Upper lobe of left lung (tissue), 4 donors: ENCODE data around the gene VGLL1.

Source experiments
- POLR2AphosphoS5 ChIP-seq, 2 donors: sonication (generic); formaldehyde crosslinking; IDR thresholded peaks; one replicate each; pipeline ENCODE4 v1.5.1; 2017; ENCODE audit warnings: antibody characterized with exemption in 2 of 2
- TF ChIP-seq, protein P1 (sequence below), 6 experiments: fragments of 450-650 bp in 4 of 6; fragments of 200-600 bp in 2 of 6; sonication (generic) in 2 of 6; IDR thresholded peaks; one replicate each; pipeline ENCODE4 v1.5.1; 2016 to 2019; ENCODE audit warnings: antibody characterized with exemption in 6 of 6

GRCh38 chrX:136525738-136526606 lies 6.0 kb upstream of the VGLL1 start:
- TF ChIP-seq, protein P1, sequence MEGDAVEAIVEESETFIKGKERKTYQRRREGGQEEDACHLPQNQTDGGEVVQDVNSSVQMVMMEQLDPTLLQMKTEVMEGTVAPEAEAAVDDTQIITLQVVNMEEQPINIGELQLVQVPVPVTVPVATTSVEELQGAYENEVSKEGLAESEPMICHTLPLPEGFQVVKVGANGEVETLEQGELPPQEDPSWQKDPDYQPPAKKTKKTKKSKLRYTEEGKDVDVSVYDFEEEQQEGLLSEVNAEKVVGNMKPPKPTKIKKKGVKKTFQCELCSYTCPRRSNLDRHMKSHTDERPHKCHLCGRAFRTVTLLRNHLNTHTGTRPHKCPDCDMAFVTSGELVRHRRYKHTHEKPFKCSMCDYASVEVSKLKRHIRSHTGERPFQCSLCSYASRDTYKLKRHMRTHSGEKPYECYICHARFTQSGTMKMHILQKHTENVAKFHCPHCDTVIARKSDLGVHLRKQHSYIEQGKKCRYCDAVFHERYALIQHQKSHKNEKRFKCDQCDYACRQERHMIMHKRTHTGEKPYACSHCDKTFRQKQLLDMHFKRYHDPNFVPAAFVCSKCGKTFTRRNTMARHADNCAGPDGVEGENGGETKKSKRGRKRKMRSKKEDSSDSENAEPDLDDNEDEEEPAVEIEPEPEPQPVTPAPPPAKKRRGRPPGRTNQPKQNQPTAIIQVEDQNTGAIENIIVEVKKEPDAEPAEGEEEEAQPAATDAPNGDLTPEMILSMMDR (IDR thresholded peaks at IDR 0.05), result no peak
- TF ChIP-seq POLR2AphosphoS5 (IDR thresholded peaks at IDR 0.05), result no peak
